ENCODE measurements around the gene RAD50. TPM values are rescaled to one million over a fixed set of nuclear protein-coding genes. Genes with fewer than 3 reads are reported as not detected.

Gene RAD50
- total RNA-seq, 1 donor from 2014 or later, result 5.7 TPM

- Histone ChIP-seq H3K4me3 (ENCODE audit: low read length in 3 of 3) (no peak within 1 kb of the TSS), H3K27ac (ENCODE audit: low read depth, low read length) (no peak within 1 kb of the TSS), H3K4me1 (ENCODE audit: control insufficient read depth in 3 of 3, insufficient read depth in 3 of 3, low read length in 3 of 3) (peaks cover 0 to 11% (median 10%) of the 10 kb centered on the region in 3 donors), H3K9ac (ENCODE audit: low read depth in 1 of 3, low read length in 3 of 3) (no peak within 1 kb of the TSS), H3K9me3 (ENCODE audit: control insufficient read depth in 3 of 3, low read length in 3 of 3) (no peaks in the 10 kb centered on the region), H3K36me3 (ENCODE audit: control insufficient read depth in 3 of 3, insufficient read depth in 3 of 3, low read length in 3 of 3) (no peaks in the 10 kb centered on the region), H3K27me3 (ENCODE audit: control insufficient read depth in 3 of 3, insufficient read depth in 3 of 3, low read length in 3 of 3) (peaks cover 19 to 40% (median 38%) of the 10 kb centered on the region in 3 donors)
These were observed 101.1 kb downstream of the RAD50 start, which contains the start of gene IL13 for GRCh38 chr5:132657676-132658380. Gene IL13, plus strand, starts transcription at chr5:132658173. Its CDS starts 14 bp downstream, at chr5:132658187.

DNA sequence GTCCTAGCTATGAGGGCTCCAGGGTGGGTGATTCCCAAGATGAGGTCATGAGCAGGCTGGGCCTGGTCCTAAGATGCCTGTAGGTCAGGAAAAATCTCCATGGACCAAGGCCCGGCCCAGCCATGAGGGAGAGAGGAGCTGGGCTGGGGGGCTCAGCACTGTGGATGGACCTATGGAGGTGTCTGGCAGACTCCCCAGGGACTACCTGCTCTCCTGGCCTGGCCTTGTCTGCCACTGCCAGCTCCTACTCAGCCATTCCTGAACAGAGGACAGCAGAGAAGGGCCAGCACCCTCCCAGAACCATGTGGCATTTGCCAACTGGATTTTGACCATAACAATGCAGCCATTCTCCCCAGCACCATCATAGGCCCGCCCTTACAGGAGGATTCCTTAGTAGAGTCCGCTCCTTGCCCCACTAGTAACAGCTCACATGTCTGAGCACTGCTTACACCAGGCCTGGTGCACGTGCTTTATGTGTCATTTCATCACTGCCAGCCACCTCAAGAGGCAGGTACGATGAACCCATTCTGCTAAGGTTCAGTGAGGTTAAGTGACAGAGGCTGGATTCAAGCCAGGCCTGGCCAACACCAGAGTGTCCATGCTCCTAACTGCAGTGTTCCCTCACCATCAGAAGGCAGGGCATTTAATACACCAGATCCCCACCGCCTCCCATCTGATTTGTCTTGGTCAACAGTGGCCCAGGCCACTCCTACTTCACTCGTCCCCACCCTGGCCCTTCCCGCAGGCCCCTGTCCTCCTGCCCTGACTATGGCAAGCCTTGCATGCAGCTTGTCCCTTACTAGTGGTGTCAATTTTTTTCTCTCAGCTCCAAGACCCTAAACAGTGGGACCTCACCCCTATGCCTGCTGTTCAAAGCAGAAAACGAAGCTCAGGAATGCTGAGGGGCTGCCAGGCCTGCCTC, 101.9 kb downstream of the RAD50 start:
- no peak overlapping the region for H3K9ac ChIP-seq (ENCODE audit: low read depth in 1 of 3, low read length in 3 of 3)
- H3K9me3 ChIP-seq (ENCODE audit: control insufficient read depth in 3 of 3, low read length in 3 of 3), result no peaks in the 10 kb centered on the region
- peaks cover 0 to 11% (median 10%) of the 10 kb centered on the region in 3 donors for H3K4me1 ChIP-seq (ENCODE audit: control insufficient read depth in 3 of 3, insufficient read depth in 3 of 3, low read length in 3 of 3)
- H3K4me3 ChIP-seq (ENCODE audit: low read length in 3 of 3), result no peak overlapping the region
- H3K36me3 ChIP-seq (ENCODE audit: control insufficient read depth in 3 of 3, insufficient read depth in 3 of 3, low read length in 3 of 3), result no peaks in the 10 kb centered on the region
- peaks cover 16 to 36% (median 36%) of the 10 kb centered on the region in 3 donors for H3K27me3 ChIP-seq (ENCODE audit: control insufficient read depth in 3 of 3, insufficient read depth in 3 of 3, low read length in 3 of 3)
- H3K27ac ChIP-seq (ENCODE audit: low read depth, low read length), result no peak overlapping the region

DNA sequence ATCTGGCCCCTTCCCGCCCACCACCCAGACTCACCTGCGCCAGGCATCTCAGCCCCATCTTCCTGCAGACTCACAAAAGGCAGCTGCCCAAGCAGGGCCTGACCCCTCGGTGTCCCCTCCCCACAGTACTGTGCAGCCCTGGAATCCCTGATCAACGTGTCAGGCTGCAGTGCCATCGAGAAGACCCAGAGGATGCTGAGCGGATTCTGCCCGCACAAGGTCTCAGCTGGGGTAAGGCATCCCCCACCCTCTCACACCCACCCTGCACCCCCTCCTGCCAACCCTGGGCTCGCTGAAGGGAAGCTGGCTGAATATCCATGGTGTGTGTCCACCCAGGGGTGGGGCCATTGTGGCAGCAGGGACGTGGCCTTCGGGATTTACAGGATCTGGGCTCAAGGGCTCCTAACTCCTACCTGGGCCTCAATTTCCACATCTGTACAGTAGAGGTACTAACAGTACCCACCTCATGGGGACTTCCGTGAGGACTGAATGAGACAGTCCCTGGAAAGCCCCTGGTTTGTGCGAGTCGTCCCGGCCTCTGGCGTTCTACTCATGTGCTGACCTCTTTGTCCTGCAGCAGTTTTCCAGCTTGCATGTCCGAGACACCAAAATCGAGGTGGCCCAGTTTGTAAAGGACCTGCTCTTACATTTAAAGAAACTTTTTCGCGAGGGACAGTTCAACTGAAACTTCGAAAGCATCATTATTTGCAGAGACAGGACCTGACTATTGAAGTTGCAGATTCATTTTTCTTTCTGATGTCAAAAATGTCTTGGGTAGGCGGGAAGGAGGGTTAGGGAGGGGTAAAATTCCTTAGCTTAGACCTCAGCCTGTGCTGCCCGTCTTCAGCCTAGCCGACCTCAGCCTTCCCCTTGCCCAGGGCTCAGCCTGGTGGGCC, 103.1 kb downstream of the RAD50 start:
- Histone ChIP-seq H3K9me3 (ENCODE audit: control insufficient read depth in 3 of 3, low read length in 3 of 3) (no peaks in the 10 kb centered on the region), H3K4me1 (ENCODE audit: control insufficient read depth in 3 of 3, insufficient read depth in 3 of 3, low read length in 3 of 3) (peaks cover 0 to 11% (median 10%) of the 10 kb centered on the region in 3 donors), H3K9ac (ENCODE audit: low read depth in 1 of 3, low read length in 3 of 3) (no peak overlapping the region), H3K4me3 (ENCODE audit: low read length in 3 of 3) (no peak overlapping the region), H3K27me3 (ENCODE audit: control insufficient read depth in 3 of 3, insufficient read depth in 3 of 3, low read length in 3 of 3) (peaks cover 16 to 31% (median 31%) of the 10 kb centered on the region in 3 donors), H3K27ac (ENCODE audit: low read depth, low read length) (no peak overlapping the region), H3K36me3 (ENCODE audit: control insufficient read depth in 3 of 3, insufficient read depth in 3 of 3, low read length in 3 of 3) (no peaks in the 10 kb centered on the region)

- Histone ChIP-seq H3K9me3 (ENCODE audit: control insufficient read depth in 3 of 3, low read length in 3 of 3) (no peaks in the 10 kb centered on the region), H3K27me3 (ENCODE audit: control insufficient read depth in 3 of 3, insufficient read depth in 3 of 3, low read length in 3 of 3) (peaks cover 6 to 19% (median 19%) of the 10 kb centered on the region in 3 donors), H3K4me1 (ENCODE audit: control insufficient read depth in 3 of 3, insufficient read depth in 3 of 3, low read length in 3 of 3) (peaks cover 0 to 4% (median 3%) of the 10 kb centered on the region in 3 donors), H3K9ac (ENCODE audit: low read depth in 1 of 3, low read length in 3 of 3) (no peak overlapping the region), H3K36me3 (ENCODE audit: control insufficient read depth in 3 of 3, insufficient read depth in 3 of 3, low read length in 3 of 3) (no peaks in the 10 kb centered on the region), H3K27ac (ENCODE audit: low read depth, low read length) (no peak overlapping the region), H3K4me3 (ENCODE audit: low read length in 3 of 3) (no peak overlapping the region)
These were observed 104.6 kb downstream of the RAD50 start for GRCh38 chr5:132661231-132662003.

DNA sequence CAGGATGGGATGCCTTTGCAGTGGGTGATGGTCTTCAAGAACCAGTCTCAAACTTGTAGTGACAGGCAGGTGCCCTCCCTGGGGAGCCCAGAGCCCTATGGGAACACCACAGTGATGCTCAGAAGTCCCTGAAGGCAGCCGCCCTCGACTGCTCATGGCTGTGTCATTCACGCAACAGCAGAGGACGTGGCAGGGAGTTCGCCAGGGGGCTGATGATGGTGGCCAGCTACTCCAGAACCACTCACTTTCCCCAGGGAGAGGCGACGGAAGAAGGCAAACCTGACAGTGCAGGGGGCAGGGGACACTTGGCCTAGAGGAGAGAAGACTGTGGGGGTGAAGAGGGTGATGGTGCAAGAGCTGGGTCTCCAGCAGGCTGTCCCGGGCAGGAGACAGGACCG, 105.2 kb downstream of the RAD50 start:
- peaks cover 4 to 15% (median 14%) of the 10 kb centered on the region in 3 donors for H3K27me3 ChIP-seq (ENCODE audit: control insufficient read depth in 3 of 3, insufficient read depth in 3 of 3, low read length in 3 of 3)
- H3K9me3 ChIP-seq (ENCODE audit: control insufficient read depth in 3 of 3, low read length in 3 of 3), result no peaks in the 10 kb centered on the region
- no peak overlapping the region for H3K27ac ChIP-seq (ENCODE audit: low read depth, low read length)
- no peak overlapping the region for H3K9ac ChIP-seq (ENCODE audit: low read depth in 1 of 3, low read length in 3 of 3)
- H3K36me3 ChIP-seq (ENCODE audit: control insufficient read depth in 3 of 3, insufficient read depth in 3 of 3, low read length in 3 of 3), result no peaks in the 10 kb centered on the region
- no peak overlapping the region for H3K4me3 ChIP-seq (ENCODE audit: low read length in 3 of 3)
- H3K4me1 ChIP-seq (ENCODE audit: control insufficient read depth in 3 of 3, insufficient read depth in 3 of 3, low read length in 3 of 3), result no peaks in the 10 kb centered on the region

DNA sequence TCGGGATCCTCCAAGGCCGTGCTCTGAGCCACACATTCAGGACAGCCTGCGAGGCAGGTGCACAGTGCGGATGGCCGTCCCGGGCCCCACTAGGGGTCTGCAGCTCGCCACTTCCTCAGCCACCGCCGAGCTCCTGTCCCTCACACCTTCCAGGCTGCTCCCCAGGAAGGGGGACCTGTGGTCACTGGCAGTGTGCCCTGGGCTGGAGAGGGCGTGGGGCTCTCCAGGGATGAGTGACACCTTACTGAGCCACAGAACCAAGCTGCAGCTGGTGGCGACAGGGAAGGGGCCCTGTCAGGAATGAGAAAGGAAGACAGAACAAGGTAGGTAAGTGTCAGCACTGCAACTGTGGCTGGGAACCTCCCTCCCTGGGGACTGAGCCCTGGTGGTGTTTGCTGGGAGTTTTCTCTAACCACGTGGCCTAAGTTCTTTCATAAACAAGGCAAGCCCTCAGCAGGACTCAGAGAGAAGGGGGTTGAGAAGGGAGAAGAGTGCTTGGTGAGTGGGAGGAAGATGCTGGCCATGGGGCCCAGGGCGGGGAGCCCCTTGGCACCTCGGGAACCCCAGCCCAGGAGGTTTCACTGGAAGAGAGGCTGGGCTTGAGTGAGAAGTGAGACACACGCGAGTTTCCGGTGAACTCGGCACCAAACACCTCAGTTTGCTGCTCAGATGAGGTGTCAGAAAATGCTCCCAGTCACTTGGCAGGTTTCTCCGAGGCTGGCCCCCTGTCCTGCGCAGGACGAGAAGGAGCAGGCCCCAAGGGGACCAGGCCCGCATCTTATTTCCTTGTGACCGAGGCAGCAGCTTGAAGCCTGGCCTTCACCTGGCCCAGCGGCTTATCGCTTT, 106.4 kb downstream of the RAD50 start:
- Histone ChIP-seq H3K4me3 (ENCODE audit: low read length in 3 of 3) (no peak overlapping the region), H3K27ac (ENCODE audit: low read depth, low read length) (no peak overlapping the region), H3K9me3 (ENCODE audit: control insufficient read depth in 3 of 3, low read length in 3 of 3) (no peaks in the 10 kb centered on the region), H3K27me3 (ENCODE audit: control insufficient read depth in 3 of 3, insufficient read depth in 3 of 3, low read length in 3 of 3) (peaks cover 3 to 12% (median 10%) of the 10 kb centered on the region in 3 donors), H3K36me3 (ENCODE audit: control insufficient read depth in 3 of 3, insufficient read depth in 3 of 3, low read length in 3 of 3) (no peaks in the 10 kb centered on the region), H3K4me1 (ENCODE audit: control insufficient read depth in 3 of 3, insufficient read depth in 3 of 3, low read length in 3 of 3) (no peaks in the 10 kb centered on the region), H3K9ac (ENCODE audit: low read depth in 1 of 3, low read length in 3 of 3) (no peak overlapping the region)

DNA sequence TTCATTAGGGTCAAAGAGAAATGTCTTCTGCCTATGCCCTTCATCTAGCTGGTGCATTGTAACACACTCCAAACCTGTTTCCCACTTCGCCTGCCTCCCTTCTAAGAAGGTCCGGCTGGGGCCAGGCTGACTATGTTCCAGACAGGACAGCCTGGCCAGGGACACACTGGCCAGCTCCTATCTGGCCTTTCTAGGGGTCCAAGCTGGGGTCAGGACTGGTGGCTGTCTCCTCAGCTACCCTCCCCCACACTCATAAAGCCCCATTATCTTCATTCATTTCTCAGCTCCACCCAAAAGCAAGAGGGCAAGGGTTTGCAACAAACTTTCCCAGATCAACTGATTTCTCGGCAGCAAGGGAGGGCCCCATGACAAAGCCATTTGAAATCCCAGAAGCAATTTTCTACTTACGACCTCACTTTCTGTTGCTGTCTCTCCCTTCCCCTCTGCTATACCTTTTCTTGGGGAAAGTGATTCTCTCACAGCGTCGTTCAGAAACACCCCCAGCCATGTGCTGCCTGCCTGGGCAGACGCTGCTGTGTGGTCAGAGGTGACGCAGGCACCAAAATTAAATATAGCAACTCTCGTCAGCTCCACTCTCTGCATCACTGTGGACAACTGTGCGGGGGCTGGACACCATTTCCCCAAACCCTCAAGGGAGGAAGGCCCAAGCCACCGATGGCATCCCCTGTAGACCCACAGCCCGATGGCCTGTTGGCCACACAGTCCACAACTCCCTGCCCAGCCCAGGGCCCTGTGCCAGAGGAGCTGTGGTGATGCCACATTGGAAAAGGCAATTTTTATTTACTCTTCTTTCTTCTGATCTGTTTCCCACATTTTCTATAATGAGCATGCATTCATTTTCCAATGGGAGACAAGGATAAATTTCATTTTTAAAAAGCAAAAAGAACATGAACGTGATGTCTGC, 107.3 kb downstream of the RAD50 start:
- H3K4me1 ChIP-seq (ENCODE audit: control insufficient read depth in 3 of 3, insufficient read depth in 3 of 3, low read length in 3 of 3), result no peaks in the 10 kb centered on the region
- H3K4me3 ChIP-seq (ENCODE audit: low read length in 3 of 3), result no peak overlapping the region
- no peak overlapping the region for H3K27ac ChIP-seq (ENCODE audit: low read depth, low read length)
- H3K9me3 ChIP-seq (ENCODE audit: control insufficient read depth in 3 of 3, low read length in 3 of 3), result no peaks in the 10 kb centered on the region
- H3K9ac ChIP-seq (ENCODE audit: low read depth in 1 of 3, low read length in 3 of 3), result no peak overlapping the region
- no peaks in the 10 kb centered on the region for H3K36me3 ChIP-seq (ENCODE audit: control insufficient read depth in 3 of 3, insufficient read depth in 3 of 3, low read length in 3 of 3)
- H3K27me3 ChIP-seq (ENCODE audit: control insufficient read depth in 3 of 3, insufficient read depth in 3 of 3, low read length in 3 of 3), result peaks cover 0 to 15% (median 8%) of the 10 kb centered on the region in 3 donors

DNA sequence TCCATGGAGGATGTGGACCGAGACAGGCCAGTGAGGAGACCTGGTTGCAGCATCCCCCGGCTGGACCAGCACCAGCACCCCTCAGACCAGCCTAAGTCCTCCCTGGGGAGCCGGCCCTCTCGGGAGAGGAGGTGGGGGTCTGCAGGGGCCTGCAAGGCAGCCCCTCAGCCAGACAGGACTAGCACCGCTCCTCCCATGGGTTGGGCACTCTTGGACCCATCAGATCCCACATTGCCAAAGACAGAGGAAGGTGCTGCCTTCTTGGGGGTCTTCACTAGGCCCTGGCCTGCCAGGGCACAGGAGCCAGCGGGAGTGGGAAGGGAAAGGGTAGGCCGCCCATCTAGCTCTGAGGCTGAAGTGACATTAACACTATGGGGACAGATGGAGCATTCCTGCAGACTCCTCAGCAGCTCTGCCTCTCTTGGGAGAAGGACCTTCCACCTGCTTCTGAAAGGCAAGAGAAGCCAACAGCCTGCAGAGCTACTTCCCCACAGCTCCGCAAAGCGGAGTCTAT, 108.0 kb downstream of the RAD50 start:
- no peaks in the 10 kb centered on the region for H3K36me3 ChIP-seq (ENCODE audit: control insufficient read depth in 3 of 3, insufficient read depth in 3 of 3, low read length in 3 of 3)
- peaks cover 0 to 18% (median 8%) of the 10 kb centered on the region in 3 donors for H3K27me3 ChIP-seq (ENCODE audit: control insufficient read depth in 3 of 3, insufficient read depth in 3 of 3, low read length in 3 of 3)
- no peak overlapping the region for H3K4me3 ChIP-seq (ENCODE audit: low read length in 3 of 3)
- H3K27ac ChIP-seq (ENCODE audit: low read depth, low read length), result no peak overlapping the region
- no peaks in the 10 kb centered on the region for H3K4me1 ChIP-seq (ENCODE audit: control insufficient read depth in 3 of 3, insufficient read depth in 3 of 3, low read length in 3 of 3)
- no peaks in the 10 kb centered on the region for H3K9me3 ChIP-seq (ENCODE audit: control insufficient read depth in 3 of 3, low read length in 3 of 3)
- no peak overlapping the region for H3K9ac ChIP-seq (ENCODE audit: low read depth in 1 of 3, low read length in 3 of 3)
